K562 (cell line): Measurements from ENCODE around the gene WWOX. TPM values are rescaled to one million over a fixed set of nuclear protein-coding genes. Genes with fewer than 3 reads are reported as not detected.

Source experiments
- ATAC-seq: fragments of 200-7000 bp; cut with Tn5 transposase; 3 replicates; pipeline ENCODE4 v1.9.1; 2020; ENCODE audit warnings: moderate library complexity
- BruUV-seq: library from RNA; stranded (reverse); fragments of 400-500 nt; replicated peaks from 2 replicates; lab custom pipeline; 2021; lab: Mats Ljungman, UMichigan
- CTCF ChIA-PET: fragments of 300-600 bp; formaldehyde crosslinking; extraction: SDS; loops from one replicate; lab custom pipeline; 2021; ENCODE audit warnings: low intra/inter-chr PET ratio; lab: Yijun Ruan, JAX
- POLR2A ChIA-PET: fragments of 300-600, 350-650 bp; sonication (Branson Sonifier 250); formaldehyde crosslinking; extraction: SDS; loops from one replicate; lab custom pipeline; 2021; ENCODE audit warnings: antibody characterized with exemption, inconsistent platforms; lab: Yijun Ruan, JAX
- DNase-seq, 4 experiments: peaks; one replicate each; pipeline versions ENCODE4 v3.0.0 to v3.0.0-alpha.2; 2011 to 2018; ENCODE audit warnings: low spot score in 3 of 4, mixed read lengths in 3 of 4; ENCODE audit errors: extremely low read depth in 1 of 4
- FAIRE-seq: peaks from 2 replicates; lab custom pipeline; 2011; peaks lifted over from hg19 to GRCh38; lab: Jason Lieb, UNC
- H2AFZ ChIP-seq: 2 replicates; pipeline ENCODE4 v1.6.0; 2011; ENCODE audit warnings: low read depth, low read length, control low read depth, inconsistent platforms
- H3K27ac ChIP-seq: fragments of 200-600 bp; 3 replicates; pipeline ENCODE4 v1.8.0; 2011; ENCODE audit warnings: low read depth, mild to moderate bottlenecking, control low read depth, inconsistent platforms, low read length, moderate library complexity, mixed read lengths; ENCODE audit errors: extremely low read depth
- H3K27me3 ChIP-seq, 2 experiments: fragments of 300-600 bp in 1 of 2; 2 replicates in 1 of 2; 3 replicates in 1 of 2; pipeline versions ENCODE4 v1.6.0 to v1.8.0; 2011; ENCODE audit warnings: inconsistent platforms in 2 of 2, low read length in 2 of 2, mild to moderate bottlenecking in 1 of 2, mixed read lengths in 1 of 2, moderate library complexity in 1 of 2; ENCODE audit not compliant: control insufficient read depth in 2 of 2, insufficient read depth in 2 of 2
- H3K36me3 ChIP-seq: fragments of 300-600 bp; 3 replicates; pipeline ENCODE4 v1.8.0; 2011; ENCODE audit warnings: mild to moderate bottlenecking, low read length, inconsistent platforms; ENCODE audit not compliant: control insufficient read depth, insufficient read depth
- H3K4me1 ChIP-seq, 2 experiments: fragments of 200-600 bp in 1 of 2; replicated peaks in 1 of 2; 2 replicates in 1 of 2; 3 replicates in 1 of 2; pipeline versions ENCODE4 v1.5.1 to v1.8.0; 2011; ENCODE audit warnings: inconsistent platforms in 2 of 2, low read length in 2 of 2, mild to moderate bottlenecking in 1 of 2, mixed read lengths in 1 of 2, moderate library complexity in 1 of 2; ENCODE audit not compliant: control insufficient read depth in 2 of 2, insufficient read depth in 2 of 2
- H3K4me2 ChIP-seq: 2 replicates; pipeline ENCODE4 v1.6.1; 2011; ENCODE audit warnings: low read length, control low read depth, inconsistent platforms, mixed read lengths; ENCODE audit not compliant: insufficient read depth
- H3K4me3 ChIP-seq: fragments of 200-600 bp; sonication (generic), shearing (Covaris generic); 2 replicates; pipeline ENCODE4 v1.5.1; 2016; ENCODE audit warnings: control low read depth, inconsistent platforms
- H3K79me2 ChIP-seq: fragments of 200-600 bp; 3 replicates; pipeline ENCODE4 v1.8.0; 2011; ENCODE audit warnings: low read length, inconsistent platforms; ENCODE audit not compliant: control insufficient read depth, insufficient read depth
- H3K9ac ChIP-seq, 2 experiments: 2 replicates each; pipeline versions ENCODE4 v1.6.0 to v1.6.1; 2011; ENCODE audit warnings: low read depth in 2 of 2, low read length in 2 of 2, control low read depth in 1 of 2, inconsistent platforms in 1 of 2, mild to moderate bottlenecking in 1 of 2, mixed read lengths in 1 of 2; ENCODE audit not compliant: insufficient read depth in 1 of 2
- H3K9me1 ChIP-seq: one replicate; pipeline ENCODE4 v1.6.0; 2011; ENCODE audit warnings: inconsistent platforms, mild to moderate bottlenecking, low read length, moderate library complexity; ENCODE audit not compliant: control insufficient read depth, insufficient read depth
- H3K9me3 ChIP-seq: replicated peaks from 2 replicates; pipeline ENCODE4 v1.5.1; 2011; ENCODE audit warnings: low read depth, low read length, inconsistent platforms; ENCODE audit not compliant: control insufficient read depth, insufficient read depth
- H4K20me1 ChIP-seq: replicated peaks from 2 replicates; pipeline ENCODE4 v1.6.1; 2011; ENCODE audit warnings: low read length, inconsistent platforms, mixed read lengths; ENCODE audit not compliant: control insufficient read depth, insufficient read depth
- MIER1 ChIP-seq: fragments of 450-650 bp; IDR thresholded peaks from 2 replicates; pipeline ENCODE4 v1.6.1; 2016; ENCODE audit warnings: antibody characterized with exemption, mild to moderate bottlenecking, low read depth
- MTF1 ChIP-seq: fragments of 250-450 bp; sonication (Bioruptor Pico); IDR thresholded peaks from 2 replicates; pipeline ENCODE4 v1.9.0; 2021; ENCODE audit warnings: moderate library complexity, mild to moderate bottlenecking, inconsistent platforms, borderline replicate concordance
- NR2F6 ChIP-seq: fragments of 450-650 bp; formaldehyde crosslinking; IDR thresholded peaks from 2 replicates; pipeline ENCODE4 v1.4.0; 2020; ENCODE audit warnings: mild to moderate bottlenecking
- NUFIP1 ChIP-seq: fragments of 450-650 bp; IDR thresholded peaks from 2 replicates; pipeline ENCODE4 v1.6.1; 2018; ENCODE audit not compliant: partially characterized antibody
- THRA ChIP-seq: fragments of 450-650 bp; IDR thresholded peaks from 2 replicates; pipeline ENCODE4 v1.6.1; 2017; ENCODE audit warnings: mild to moderate bottlenecking, moderate library complexity
- ZNF431 ChIP-seq: sonication (generic); formaldehyde crosslinking; IDR thresholded peaks from 2 replicates; pipeline ENCODE4 v1.8.0; 2022; ENCODE audit warnings: mild to moderate bottlenecking, missing genetic modification reagents
- ZNF592 ChIP-seq: fragments of 450-650 bp; IDR thresholded peaks from 2 replicates; pipeline ENCODE4 v1.6.1; 2017; ENCODE audit warnings: antibody characterized with exemption, mild to moderate bottlenecking
- ZNF77 ChIP-seq: fragments of 250-450 bp; sonication (Bioruptor Pico); IDR thresholded peaks from 2 replicates; pipeline ENCODE4 v1.5.0; 2020
- WGBS: fragments of 100-300 bp; shearing (Covaris generic); methylation state at CpG from one replicate; pipeline ENCODE4 v1.1.6; 2016; ENCODE audit warnings: low coverage, mixed read lengths; ENCODE audit not compliant: insufficient coverage; ENCODE audit errors: missing lambda C conversion rate; 5-methylcytosine and 5-hydroxymethylcytosine counted together
- in situ Hi-C: fragments of 300-500 bp; cut with MboI; formaldehyde crosslinking; loops from 4 replicates; pipeline ENCODE4 v1.15.0; 2018; ENCODE audit warnings: inconsistent platforms, mixed read lengths
- intact Hi-C: fragments of 100-400 bp; cut with micrococcal nuclease; formaldehyde crosslinking; loops from 2 replicates; pipeline ENCODE4 v1.14.2; 2022
- polyA plus RNA-seq, 8 experiments: library from polyadenylated mRNA; depleted of rRNA in 4 of 8; stranded (reverse) in 5 of 8; unstranded in 3 of 8; fragments of >200 nt; fragmentation: Nextera tagmentation in 2 of 8; fragmentation: Illumina TruSeq in 1 of 8; extraction: Ambion mirVana in 2 of 8; extraction: Trizol in 1 of 8; gene quantifications; 2 replicates each; pipeline versions ENCODE4 v1.2.1 to v1.2.3, GENCODE V29; 2011 to 2014; ENCODE audit warnings: inconsistent platforms in 1 of 8, missing spikeins in 1 of 8
- total RNA-seq, 7 experiments: library from RNA; depleted of rRNA in 6 of 7; stranded (reverse); fragments of >200 nt in 6 of 7; fragmentation: Illumina TruSeq in 2 of 7; extraction: Trizol in 2 of 7; gene quantifications; 2 replicates each; pipeline versions ENCODE4 v1.2.1 to v1.2.3, GENCODE V29; 2011 to 2021; ENCODE audit warnings: low replicate concordance in 1 of 7

WWOX gene
- total and polyA plus RNA-seq, 9 of the 15 experiments (the other 6 are each of a cell fraction or from before 2014, with no cell fraction given) = 1.6 to 22.7 (median 8.1) TPM

GRCh38 chr16:78852081-78852635 is 752.7 kb downstream of the WWOX start:
- ChIA-PET CTCF (no interaction called here), POLR2A (interaction anchor here (1.4 kb wide), 1 partner anchor 10 kb away, joined by 4 read pairs; no protein-coding TSS in a partner anchor)
- WGBS = 3% methylated on average over 4 of the region's 4 CpGs

More at GRCh38 chr16:78852081-78852635, 752.7 kb downstream of the WWOX start:
- Histone ChIP-seq H3K9ac (no peak overlapping the region), H2AFZ (no peak overlapping the region), H3K4me1 (no peaks in the 10 kb centered on the region), H3K9me3 (no peaks in the 10 kb centered on the region), H3K27me3 (peaks cover 4 to 12% of the 10 kb centered on the region in 2 experiments; a peak in 2 of 5 replicates), H3K36me3 (no peaks in the 10 kb centered on the region), H3K9me1 (no peaks in the 10 kb centered on the region), H3K4me3 (no peak overlapping the region), H3K27ac (no peak overlapping the region), H4K20me1 (no peaks in the 10 kb centered on the region), H3K79me2 (no peaks in the 10 kb centered on the region), H3K4me2 (no peak overlapping the region)
- ATAC-seq (no peak), DNase-seq (no peak), FAIRE-seq (no peak)
- in situ Hi-C loops (no loop called here), intact Hi-C loops (no loop called here)
- no TSS peak for BruUV-seq
- TF ChIP-seq MIER1 (no peak), ZNF77 (no peak), ZNF592 (no peak), ZNF431 (CRISPR knock-in tag) (no peak), THRA (no peak), NUFIP1 (no peak), MTF1 (no peak), NR2F6 (CRISPR knock-in tag) (no peak)
